GM12892 (cell line): ENCODE results near the gene EPHB1.

Experiments
- POLR2A ChIP-seq: IDR thresholded peaks from 2 replicates; pipeline ENCODE4 v1.6.1; 2011; ENCODE audit warnings: low read depth, low read length, control low read depth
- POLR2AphosphoS5 ChIP-seq: IDR thresholded peaks from 2 replicates; pipeline ENCODE4 v1.6.1; 2011; ENCODE audit warnings: low read depth, low read length, control low read depth

DNA sequence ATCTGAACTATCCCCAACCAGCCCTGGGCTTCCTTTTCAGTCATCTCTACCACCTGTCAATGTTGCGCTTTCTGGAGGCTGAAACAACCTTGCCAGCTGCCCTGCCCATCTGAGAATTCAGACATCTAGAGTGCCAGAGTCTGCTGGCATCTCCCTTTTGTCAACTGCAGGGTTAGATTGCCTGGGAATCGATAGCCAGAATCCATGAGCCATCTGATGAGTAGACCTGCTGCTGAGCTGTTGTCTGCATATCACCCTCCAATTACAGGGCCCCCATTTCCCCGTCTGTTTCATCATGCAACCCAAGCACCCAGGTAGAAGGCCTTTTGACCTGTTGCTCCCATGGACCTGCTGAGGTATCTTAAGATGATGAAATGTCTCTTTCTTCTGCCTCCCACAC, 280.1 kb downstream of the EPHB1 start:
- TF ChIP-seq POLR2AphosphoS5 (no peak), POLR2A (no peak)
